HEK293T (cell line): ENCODE results near the gene CHM.

ENCODE experiments used
- CTCF ChIA-PET: fragments of 350-600 bp; formaldehyde crosslinking; extraction: SDS; loops from one replicate; lab custom pipeline; 2021; ENCODE audit warnings: antibody characterized with exemption, inconsistent platforms; lab: Yijun Ruan, JAX
- POLR2A ChIA-PET: fragments of 350-600 bp; formaldehyde crosslinking; extraction: SDS; loops from one replicate; lab custom pipeline; 2020; ENCODE audit warnings: antibody characterized with exemption, inconsistent platforms; lab: Yijun Ruan, JAX
- DNase-seq: peaks from one replicate; pipeline ENCODE4 v3.0.0; 2012; ENCODE audit warnings: mixed read lengths; ENCODE audit errors: extremely low spot score
- ARNT ChIP-seq: fragments of 450-650 bp; IDR thresholded peaks from 2 replicates; pipeline ENCODE4 v1.6.1; 2017; ENCODE audit warnings: mild to moderate bottlenecking
- BHLHE40 ChIP-seq: fragments of 450-650 bp; IDR thresholded peaks from 2 replicates; pipeline ENCODE4 v1.6.1; 2016; ENCODE audit warnings: mild to moderate bottlenecking, moderate library complexity, borderline replicate concordance
- CTBP1 ChIP-seq: fragments of 450-650 bp; IDR thresholded peaks from 2 replicates; pipeline ENCODE4 v1.6.1; 2016; ENCODE audit warnings: borderline replicate concordance
- ELF4 ChIP-seq: fragments of 450-650 bp; IDR thresholded peaks from 2 replicates; pipeline ENCODE4 v1.6.1; 2017; ENCODE audit warnings: antibody characterized with exemption
- FOXA1 ChIP-seq: fragments of 450-650 bp; IDR thresholded peaks from 2 replicates; pipeline ENCODE4 v1.6.1; 2016; ENCODE audit warnings: mild to moderate bottlenecking
- FOXK2 ChIP-seq: fragments of 450-650 bp; IDR thresholded peaks from 2 replicates; pipeline ENCODE4 v1.6.1; 2016; ENCODE audit warnings: mild to moderate bottlenecking
- FOXM1 ChIP-seq: fragments of 450-650 bp; IDR thresholded peaks from 2 replicates; pipeline ENCODE4 v1.6.1; 2017; ENCODE audit warnings: mild to moderate bottlenecking, borderline replicate concordance
- HDGF ChIP-seq: fragments of 450-650 bp; IDR thresholded peaks from 2 replicates; pipeline ENCODE4 v1.6.1; 2017; ENCODE audit warnings: antibody characterized with exemption, borderline replicate concordance
- L3MBTL2 ChIP-seq: fragments of 450-650 bp; conservative IDR thresholded peaks from 2 replicates; pipeline ENCODE4 v1.6.1; 2016; ENCODE audit warnings: mild to moderate bottlenecking
- LEF1 ChIP-seq: fragments of 450-650 bp; IDR thresholded peaks from 2 replicates; pipeline ENCODE4 v1.6.1; 2017; ENCODE audit warnings: mild to moderate bottlenecking, borderline replicate concordance
- NFRKB ChIP-seq: fragments of 450-650 bp; IDR thresholded peaks from 2 replicates; pipeline ENCODE4 v1.6.1; 2016; ENCODE audit warnings: mild to moderate bottlenecking, moderate library complexity
- PKNOX1 ChIP-seq: fragments of 450-650 bp; IDR thresholded peaks from 2 replicates; pipeline ENCODE4 v1.6.1; 2016
- SP1 ChIP-seq: fragments of 450-650 bp; IDR thresholded peaks from 2 replicates; pipeline ENCODE4 v1.6.1; 2017
- SUZ12 ChIP-seq: fragments of 450-650 bp; IDR thresholded peaks from 2 replicates; pipeline ENCODE4 v1.6.1; 2016; ENCODE audit warnings: mild to moderate bottlenecking
- TARDBP ChIP-seq: fragments of 450-650 bp; IDR thresholded peaks from 2 replicates; pipeline ENCODE4 v1.6.1; 2016
- ZNF384 ChIP-seq: fragments of 450-650 bp; IDR thresholded peaks from 2 replicates; pipeline ENCODE4 v1.6.1; 2016

Gene CHM

GRCh38 chrX:86044216-86044615, 3.1 kb downstream of the CHM start:
- ChIA-PET POLR2A (no interaction called here), CTCF (no interaction called here)
- no peak for DNase-seq
- TF ChIP-seq FOXA1 (no peak), HDGF (no peak), CTBP1 (no peak), ARNT (no peak), ZNF384 (no peak), ELF4 (no peak), BHLHE40 (no peak), FOXM1 (no peak), SUZ12 (no peak), PKNOX1 (no peak), FOXK2 (no peak), NFRKB (no peak), TARDBP (no peak), L3MBTL2 (no peak)

- ChIA-PET POLR2A (no interaction called here), CTCF (no interaction called here)
- no peak for TF ChIP-seq LEF1
- TF ChIP-seq FOXK2, result no peak
- no peak for TF ChIP-seq BHLHE40
- TF ChIP-seq FOXA1, result no peak
- no peak for TF ChIP-seq HDGF
- TF ChIP-seq TARDBP, result no peak
- no peak for TF ChIP-seq ARNT
- no peak for TF ChIP-seq NFRKB
- TF ChIP-seq SP1, result no peak
- no peak for TF ChIP-seq FOXM1
- no peak for TF ChIP-seq SUZ12
- TF ChIP-seq ZNF384, result no peak
- TF ChIP-seq PKNOX1, result no peak
- DNase-seq, result no peak
Measured at GRCh38 chrX:86039625-86040568, 7.5 kb downstream of the CHM start.

- DNase-seq, result no peak
- ChIA-PET POLR2A (no interaction called here), CTCF (no interaction called here)
- TF ChIP-seq L3MBTL2 (no peak), NFRKB (no peak), TARDBP (no peak), PKNOX1 (no peak)
Measured at GRCh38 chrX:86033385-86033784, 14.0 kb downstream of the CHM start.

- ChIA-PET CTCF (no interaction called here), POLR2A (no interaction called here)
- DNase-seq, result no peak
- TF ChIP-seq CTBP1 (no peak), SUZ12 (no peak), NFRKB (no peak), SP1 (no peak), HDGF (no peak), LEF1 (no peak), BHLHE40 (no peak), FOXK2 (no peak), TARDBP (no peak), ARNT (no peak), ZNF384 (no peak), L3MBTL2 (no peak)
Measured at GRCh38 chrX:86028681-86029080, 18.7 kb downstream of the CHM start.

- TF ChIP-seq SP1 (no peak), NFRKB (no peak), ZNF384 (no peak)
- ChIA-PET POLR2A (no interaction called here), CTCF (no interaction called here)
- no peak for DNase-seq
Measured at GRCh38 chrX:86023811-86024210, 23.5 kb downstream of the CHM start.

- no peak for DNase-seq
- CTCF ChIA-PET, result interaction anchor here (0.9 kb wide), 1 partner anchor 21 kb away, joined by 4 read pairs; no protein-coding TSS in a partner anchor
- POLR2A ChIA-PET, result no interaction called here
Measured at GRCh38 chrX:86021652-86022289, 25.6 kb downstream of the CHM start.

More at GRCh38 chrX:86021652-86022289, 25.6 kb downstream of the CHM start:
- no peak for TF ChIP-seq LEF1
- no peak for TF ChIP-seq NFRKB
- TF ChIP-seq PKNOX1, result no peak
- no peak for TF ChIP-seq CTBP1
- no peak for TF ChIP-seq TARDBP
- no peak for TF ChIP-seq L3MBTL2
- no peak for TF ChIP-seq BHLHE40
- TF ChIP-seq SP1, result no peak
- TF ChIP-seq HDGF, result no peak
- TF ChIP-seq FOXA1, result no peak
- no peak for TF ChIP-seq FOXM1
- no peak for TF ChIP-seq SUZ12
- no peak for TF ChIP-seq ELF4
- no peak for TF ChIP-seq ARNT
- no peak for TF ChIP-seq ZNF384
- no peak for TF ChIP-seq FOXK2
